K562 (cell line): ENCODE data around the gene AMIGO1.

Source experiments
- MAFK ChIP-seq: IDR thresholded peaks from 2 replicates; pipeline ENCODE4 v1.6.1; 2011; ENCODE audit warnings: low read length, improper control_type of control experiment
- SIX5 ChIP-seq, 2 experiments: IDR thresholded peaks; 2 replicates each; pipeline ENCODE4 v1.6.1; 2011; ENCODE audit warnings: low read length in 2 of 2, borderline replicate concordance in 1 of 2, low read depth in 1 of 2, mild to moderate bottlenecking in 1 of 2, moderate library complexity in 1 of 2; ENCODE audit not compliant: insufficient read depth in 1 of 2
- TEAD4 ChIP-seq, 2 experiments: sonication (generic) in 1 of 2; formaldehyde crosslinking in 1 of 2; IDR thresholded peaks; 2 replicates each; pipeline versions ENCODE4 v1.6.1 to v1.8.0; 2012 to 2022; ENCODE audit warnings: borderline replicate concordance in 1 of 2, inconsistent platforms in 1 of 2, low read length in 1 of 2, mild to moderate bottlenecking in 1 of 2, missing genetic modification reagents in 1 of 2
- ZKSCAN8 ChIP-seq: fragments of 200-800 bp; sonication (Bioruptor generic); IDR thresholded peaks from 2 replicates; pipeline ENCODE4 v1.6.1; 2016; ENCODE audit warnings: missing genetic modification characterization, missing compliant biosample characterization

GRCh38 chr1:109490934-109491302, 18.6 kb downstream of the AMIGO1 start:
- no peak for TF ChIP-seq MAFK
- TF ChIP-seq TEAD4 (IDR thresholded peaks at IDR 0.05; ENCODE audit: low read length), result no peak
- no peak for TF ChIP-seq TEAD4 (CRISPR knock-in tag; IDR thresholded peaks at IDR 0.05; ENCODE audit: borderline replicate concordance)
- TF ChIP-seq ZKSCAN8, result no peak
- no peak for TF ChIP-seq SIX5 (IDR thresholded peaks at IDR 0.05; ENCODE audit: borderline replicate concordance in 1 of 2, insufficient read depth in 1 of 2, low read depth in 1 of 2, low read length in 2 of 2)
